Gastroesophageal sphincter (tissue), 4 donors: ENCODE results near the gene PRR12. TPM values are rescaled to one million over a fixed set of nuclear protein-coding genes. Genes with fewer than 3 reads are reported as not detected.

Experiments
- ATAC-seq: fragments of 150-250 bp; one replicate; pipeline ENCODE4 v1.9.1; 2016; ENCODE audit warnings: mild to moderate bottlenecking, moderate library complexity
- H3K27ac ChIP-seq, 4 donors: fragments of 200-600 bp; sonication (generic) in 3 of 4; 1 replicate in 3 of 4; 2 replicates in 1 of 4; pipeline ENCODE4 v1.5.1; 2016 to 2019
- H3K27me3 ChIP-seq: fragments of 200-600 bp; sonication (generic); one replicate; pipeline ENCODE4 v1.5.1; 2019
- H3K36me3 ChIP-seq, 2 donors: fragments of 200-600 bp; sonication (generic); one replicate each; pipeline ENCODE4 v1.5.1; 2019; ENCODE audit warnings: control low read depth in 1 of 2
- H3K4me1 ChIP-seq, 3 donors: fragments of 200-600 bp; sonication (generic); 1 replicate in 2 of 3; 2 replicates in 1 of 3; pipeline ENCODE4 v1.5.1; 2016 to 2019; ENCODE audit warnings: control low read depth in 2 of 3
- H3K4me3 ChIP-seq, 2 donors: fragments of 200-600 bp; sonication (generic); one replicate each; pipeline ENCODE4 v1.5.1; 2019; ENCODE audit warnings: mild to moderate bottlenecking in 1 of 2, moderate library complexity in 1 of 2
- H3K9me3 ChIP-seq, 3 donors: fragments of 200-600 bp; sonication (generic); one replicate each; pipeline ENCODE4 v1.5.1; 2017 to 2019; ENCODE audit warnings: control low read depth in 2 of 3
- EP300 ChIP-seq: sonication (generic); formaldehyde crosslinking; IDR thresholded peaks from one replicate; pipeline ENCODE4 v1.6.1; 2017; ENCODE audit warnings: antibody characterized with exemption, mild to moderate bottlenecking
- POLR2A ChIP-seq, 2 donors: fragments of 450-650 bp; IDR thresholded peaks; one replicate each; pipeline ENCODE4 v1.6.1; 2017; ENCODE audit warnings: antibody characterized with exemption in 2 of 2, mild to moderate bottlenecking in 2 of 2, moderate library complexity in 1 of 2
- POLR2AphosphoS5 ChIP-seq: sonication (generic); formaldehyde crosslinking; IDR thresholded peaks from one replicate; pipeline ENCODE4 v1.6.1; 2017; ENCODE audit warnings: antibody characterized with exemption
- WGBS, 2 donors: methylation state at CpG; one replicate each; pipeline ENCODE4 v1.1.5; 2018; ENCODE audit warnings: low coverage in 1 of 2; 5-methylcytosine and 5-hydroxymethylcytosine counted together
- total RNA-seq, 4 donors: library from RNA; depleted of rRNA; stranded (reverse); fragments of >200 nt; gene quantifications; one replicate each; pipeline ENCODE4 v1.1.0, GENCODE V29; 2016
- TF ChIP-seq, protein P1 (sequence below), 4 experiments: fragments of 200-600 bp in 2 of 4; fragments of 450-650 bp in 2 of 4; sonication (generic) in 1 of 4; IDR thresholded peaks; one replicate each; pipeline ENCODE4 v1.5.1; 2017 to 2019; ENCODE audit warnings: antibody characterized with exemption in 4 of 4, mild to moderate bottlenecking in 2 of 4, moderate library complexity in 2 of 4

Gene PRR12
- total RNA-seq, 4 donors from 2014 or later = 9.3 to 24.1 (median 14.8) TPM

DNA sequence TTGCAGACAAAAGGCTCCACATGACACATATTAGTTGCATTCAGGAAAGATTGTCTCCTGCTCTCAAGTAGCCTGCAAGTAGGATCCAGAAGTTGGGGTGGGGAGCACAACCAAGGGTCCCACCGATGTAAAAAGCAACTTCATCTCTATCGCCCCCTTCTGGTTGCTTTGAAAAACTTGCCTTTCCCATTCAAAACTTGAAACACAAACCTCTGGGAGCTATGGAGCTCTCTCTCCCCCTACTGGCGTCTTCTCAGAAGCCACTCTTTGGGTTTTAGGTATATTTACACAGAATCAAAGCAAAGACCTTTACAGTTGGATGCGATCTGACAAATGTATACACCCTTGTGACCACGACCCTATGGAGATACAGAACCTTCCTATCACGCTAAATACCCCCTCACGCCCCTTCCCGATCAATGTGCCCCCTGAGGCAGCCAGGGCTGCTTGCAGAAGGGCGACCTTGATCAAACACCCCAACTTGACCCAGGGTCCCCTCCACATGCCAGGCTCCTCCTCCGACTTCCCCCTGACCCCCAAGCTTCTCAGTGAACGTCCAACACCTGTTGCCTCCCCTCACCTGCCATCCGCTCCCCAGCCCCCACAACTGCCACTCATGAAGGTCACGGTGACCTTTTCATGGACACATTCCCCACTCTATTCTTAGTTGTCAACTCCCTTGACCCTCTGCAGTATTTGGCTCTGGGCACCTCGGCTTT lies 20.7 kb upstream of the PRR12 start:
- Histone ChIP-seq H3K4me1 (peaks cover 4 to 36% (median 11%) of the 10 kb centered on the region in 3 donors), H3K9me3 (no peaks in the 10 kb centered on the region), H3K27ac (peak overlapping the region in 2 of 4 donors; percentile 39 to 40), H3K27me3 (no peaks in the 10 kb centered on the region), H3K4me3 (no peak overlapping the region), H3K36me3 (peaks cover 0 to 18% of the 10 kb centered on the region in 2 donors)
- ATAC-seq = peak; percentile 71
- WGBS, 2 donors = 15 to 29% methylated on average over 8 to 14 of the region's 14 CpGs
- TF ChIP-seq, protein P1, sequence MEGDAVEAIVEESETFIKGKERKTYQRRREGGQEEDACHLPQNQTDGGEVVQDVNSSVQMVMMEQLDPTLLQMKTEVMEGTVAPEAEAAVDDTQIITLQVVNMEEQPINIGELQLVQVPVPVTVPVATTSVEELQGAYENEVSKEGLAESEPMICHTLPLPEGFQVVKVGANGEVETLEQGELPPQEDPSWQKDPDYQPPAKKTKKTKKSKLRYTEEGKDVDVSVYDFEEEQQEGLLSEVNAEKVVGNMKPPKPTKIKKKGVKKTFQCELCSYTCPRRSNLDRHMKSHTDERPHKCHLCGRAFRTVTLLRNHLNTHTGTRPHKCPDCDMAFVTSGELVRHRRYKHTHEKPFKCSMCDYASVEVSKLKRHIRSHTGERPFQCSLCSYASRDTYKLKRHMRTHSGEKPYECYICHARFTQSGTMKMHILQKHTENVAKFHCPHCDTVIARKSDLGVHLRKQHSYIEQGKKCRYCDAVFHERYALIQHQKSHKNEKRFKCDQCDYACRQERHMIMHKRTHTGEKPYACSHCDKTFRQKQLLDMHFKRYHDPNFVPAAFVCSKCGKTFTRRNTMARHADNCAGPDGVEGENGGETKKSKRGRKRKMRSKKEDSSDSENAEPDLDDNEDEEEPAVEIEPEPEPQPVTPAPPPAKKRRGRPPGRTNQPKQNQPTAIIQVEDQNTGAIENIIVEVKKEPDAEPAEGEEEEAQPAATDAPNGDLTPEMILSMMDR (IDR thresholded peaks at IDR 0.05) = peak; percentile 94 to 99 (median 97)
- TF ChIP-seq POLR2AphosphoS5 = no peak

DNA sequence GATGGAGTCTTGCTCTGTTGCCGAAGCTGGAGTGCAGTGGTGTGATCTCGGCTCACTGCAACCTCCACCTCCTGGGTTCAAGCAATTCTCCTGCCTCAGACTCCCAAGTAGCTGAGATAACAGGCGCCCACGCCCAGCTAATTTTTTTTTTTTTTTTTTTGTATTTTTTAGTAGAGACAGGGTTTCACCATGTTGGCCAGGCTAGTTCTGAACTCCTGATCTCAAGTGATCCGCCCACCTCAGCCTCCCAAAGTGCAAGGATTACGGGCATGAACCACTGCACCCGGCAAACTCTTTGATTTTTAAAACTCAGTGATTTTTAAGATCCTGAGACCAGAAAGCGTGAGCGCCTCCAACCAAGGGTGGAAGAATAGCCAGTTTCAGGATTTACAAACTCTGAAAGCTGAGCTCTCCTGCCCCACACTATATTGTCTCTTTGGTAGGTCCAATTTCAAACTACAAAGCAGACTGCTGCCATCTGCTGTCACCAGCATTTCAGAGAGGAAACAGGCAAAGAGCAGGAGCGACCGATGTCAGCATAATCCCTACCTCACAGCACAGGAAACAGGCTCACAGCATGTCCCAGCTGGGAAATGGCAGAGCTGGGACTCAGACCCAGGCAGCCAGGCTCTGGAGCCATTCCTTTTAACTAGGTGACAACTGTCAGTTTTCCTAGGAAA lies 19.8 kb upstream of the PRR12 start:
- 66 to 79% methylated on average over 4 to 5 of the region's 11 CpGs for WGBS, 2 donors
- no peak for TF ChIP-seq POLR2A (IDR thresholded peaks at IDR 0.05)
- TF ChIP-seq, protein P1 (IDR thresholded peaks at IDR 0.05) = peak in 1 of 4 experiments; percentile 8
- no peak overlapping the region for H3K4me3 ChIP-seq
- no peaks in the 10 kb centered on the region for H3K27me3 ChIP-seq
- no peaks in the 10 kb centered on the region for H3K9me3 ChIP-seq
- ATAC-seq = no peak
- peaks cover 0 to 26% of the 10 kb centered on the region in 2 donors for H3K36me3 ChIP-seq
- H3K4me1 ChIP-seq = peaks cover 4 to 32% (median 10%) of the 10 kb centered on the region in 3 donors
- peak overlapping the region in 2 of 4 donors; percentile 39 to 40 for H3K27ac ChIP-seq

DNA sequence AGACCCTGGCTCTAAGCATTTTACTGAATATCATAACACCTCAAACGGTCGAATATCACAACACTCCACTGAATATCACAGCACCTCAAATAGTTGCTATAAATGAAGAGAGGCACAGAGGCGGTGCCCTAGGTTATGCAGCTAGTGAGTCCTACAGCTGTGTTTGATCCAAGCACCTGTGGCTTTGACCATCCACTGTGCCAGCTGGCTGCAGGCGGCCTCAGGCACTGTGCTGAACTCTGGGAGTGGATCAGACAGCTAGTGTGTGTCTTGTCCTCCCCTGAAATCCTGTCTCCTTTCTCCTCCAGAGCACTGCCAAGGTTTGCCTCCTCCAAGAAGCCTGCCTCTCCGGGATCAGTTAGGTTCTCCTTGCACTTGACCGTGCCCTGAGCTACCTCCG lies 18.0 kb upstream of the PRR12 start:
- Histone ChIP-seq H3K27ac (no peak overlapping the region), H3K4me1 (peaks cover 4 to 32% (median 10%) of the 10 kb centered on the region in 3 donors), H3K4me3 (no peak overlapping the region), H3K36me3 (peaks cover 0 to 30% of the 10 kb centered on the region in 2 donors), H3K27me3 (no peaks in the 10 kb centered on the region), H3K9me3 (no peaks in the 10 kb centered on the region)
- TF ChIP-seq EP300 (no peak), POLR2A (IDR thresholded peaks at IDR 0.05) (no peak), POLR2AphosphoS5 (no peak)
- TF ChIP-seq, protein P1 (IDR thresholded peaks at IDR 0.05) = no peak
- WGBS, 2 donors = 85 to 100% methylated on average over 2 to 7 of the region's 7 CpGs
- ATAC-seq = no peak

DNA sequence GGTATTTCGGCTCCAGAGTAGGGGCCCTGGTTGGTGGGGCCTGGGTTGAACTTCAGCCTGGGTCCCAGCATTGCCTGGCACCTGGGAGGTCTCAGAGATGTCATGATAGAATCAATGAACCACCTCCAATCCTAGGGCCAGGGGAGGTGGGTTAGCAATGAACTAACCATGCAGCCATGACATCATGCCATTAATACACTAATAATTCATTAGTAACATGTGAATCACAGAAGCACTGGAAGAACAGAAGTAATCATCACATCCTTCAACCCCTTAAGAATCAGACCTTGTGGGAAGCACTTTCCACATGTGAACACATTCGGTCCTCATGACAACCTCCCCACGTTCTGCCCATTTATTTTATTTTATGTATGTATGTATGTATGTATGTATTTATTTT lies 17.6 kb upstream of the PRR12 start:
- Histone ChIP-seq H3K9me3 (no peaks in the 10 kb centered on the region), H3K4me1 (peaks cover 4 to 33% (median 10%) of the 10 kb centered on the region in 3 donors), H3K27me3 (no peaks in the 10 kb centered on the region), H3K36me3 (peaks cover 0 to 30% of the 10 kb centered on the region in 2 donors), H3K4me3 (no peak overlapping the region), H3K27ac (no peak overlapping the region)
- TF ChIP-seq, protein P1 (IDR thresholded peaks at IDR 0.05) = no peak
- no peak for TF ChIP-seq POLR2A (IDR thresholded peaks at IDR 0.05)
- TF ChIP-seq EP300 = no peak
- no peak for TF ChIP-seq POLR2AphosphoS5
- ATAC-seq = no peak
- 59 to 71% methylated on average over 2 of the region's 3 CpGs for WGBS, 2 donors
